ENCODE data around the gene PCNX1. TPM values are rescaled to one million over a fixed set of nuclear protein-coding genes. Genes with fewer than 3 reads are reported as not detected.

PCNX1 gene
- total RNA-seq, 1 donor from 2014 or later = 68.8 TPM

DNA sequence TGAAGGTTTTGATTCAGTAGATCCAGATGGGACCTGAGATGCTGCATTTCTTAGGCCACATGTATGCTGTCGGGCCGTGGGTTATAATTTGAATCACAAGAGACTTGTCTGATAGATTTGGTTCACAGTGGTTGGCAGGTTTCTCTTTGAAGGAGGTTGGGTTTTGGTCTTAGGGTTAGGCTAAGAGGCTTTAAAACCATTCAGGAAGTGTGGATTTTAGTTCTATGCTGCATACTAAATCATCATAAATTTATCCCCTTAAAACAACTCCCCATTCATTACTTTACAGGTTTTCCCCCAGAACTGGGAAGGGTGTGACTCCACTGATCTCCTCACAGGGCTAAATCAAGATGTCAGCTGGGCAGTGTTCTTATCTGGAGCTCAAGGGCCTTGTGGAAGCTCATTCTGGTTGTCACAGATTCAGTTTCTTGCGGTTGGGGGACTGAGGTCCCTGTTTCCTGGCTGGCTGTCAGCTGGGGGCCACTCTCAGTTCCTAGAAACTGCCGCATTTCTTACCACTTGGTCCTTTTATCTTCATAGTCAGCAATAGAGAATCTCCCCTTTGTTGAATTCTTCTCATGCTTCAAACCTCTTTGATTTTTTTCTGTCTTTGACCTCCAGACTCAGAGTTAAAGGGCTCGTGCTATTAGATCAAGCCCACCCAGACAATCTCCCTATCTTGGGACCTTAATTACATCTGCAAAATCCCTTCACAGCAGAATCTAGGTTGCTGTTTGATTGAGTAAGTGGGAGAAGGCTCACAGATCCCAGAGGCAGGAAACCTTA, 20.6 kb upstream of the PCNX1 start:
- Mint-ChIP-seq H3K4me1 (ENCODE audit: unreplicated experiment) (peaks cover 21% of the 10 kb centered on the region), H3K36me3 (ENCODE audit: low read depth, unreplicated experiment) (no peaks in the 10 kb centered on the region), H3K4me3 (ENCODE audit: unreplicated experiment) (no peak overlapping the region), H3K27me3 (ENCODE audit: unreplicated experiment) (peaks cover 1% of the 10 kb centered on the region), H3K27ac (ENCODE audit: unreplicated experiment) (no peak overlapping the region), H3K9me3 (ENCODE audit: unreplicated experiment) (no peaks in the 10 kb centered on the region)
- no peak for DNase-seq (ENCODE audit: low spot score)
- TF ChIP-seq, protein P1, sequence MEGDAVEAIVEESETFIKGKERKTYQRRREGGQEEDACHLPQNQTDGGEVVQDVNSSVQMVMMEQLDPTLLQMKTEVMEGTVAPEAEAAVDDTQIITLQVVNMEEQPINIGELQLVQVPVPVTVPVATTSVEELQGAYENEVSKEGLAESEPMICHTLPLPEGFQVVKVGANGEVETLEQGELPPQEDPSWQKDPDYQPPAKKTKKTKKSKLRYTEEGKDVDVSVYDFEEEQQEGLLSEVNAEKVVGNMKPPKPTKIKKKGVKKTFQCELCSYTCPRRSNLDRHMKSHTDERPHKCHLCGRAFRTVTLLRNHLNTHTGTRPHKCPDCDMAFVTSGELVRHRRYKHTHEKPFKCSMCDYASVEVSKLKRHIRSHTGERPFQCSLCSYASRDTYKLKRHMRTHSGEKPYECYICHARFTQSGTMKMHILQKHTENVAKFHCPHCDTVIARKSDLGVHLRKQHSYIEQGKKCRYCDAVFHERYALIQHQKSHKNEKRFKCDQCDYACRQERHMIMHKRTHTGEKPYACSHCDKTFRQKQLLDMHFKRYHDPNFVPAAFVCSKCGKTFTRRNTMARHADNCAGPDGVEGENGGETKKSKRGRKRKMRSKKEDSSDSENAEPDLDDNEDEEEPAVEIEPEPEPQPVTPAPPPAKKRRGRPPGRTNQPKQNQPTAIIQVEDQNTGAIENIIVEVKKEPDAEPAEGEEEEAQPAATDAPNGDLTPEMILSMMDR (IDR thresholded peaks at IDR 0.05; ENCODE audit: unreplicated experiment) = no peak

- DNase-seq (ENCODE audit: low spot score) = no peak
- Mint-ChIP-seq H3K4me1 (ENCODE audit: unreplicated experiment) (peaks cover 19% of the 10 kb centered on the region), H3K36me3 (ENCODE audit: low read depth, unreplicated experiment) (no peaks in the 10 kb centered on the region), H3K9me3 (ENCODE audit: unreplicated experiment) (no peaks in the 10 kb centered on the region), H3K27me3 (ENCODE audit: unreplicated experiment) (peaks cover 1% of the 10 kb centered on the region), H3K27ac (ENCODE audit: unreplicated experiment) (no peak overlapping the region), H3K4me3 (ENCODE audit: unreplicated experiment) (no peak overlapping the region)
- TF ChIP-seq, protein P1 (IDR thresholded peaks at IDR 0.05; ENCODE audit: unreplicated experiment) = no peak
Observed at GRCh38 chr14:70887207-70887681, 20.0 kb upstream of the PCNX1 start.

GRCh38 chr14:70887737-70888499, 19.3 kb upstream of the PCNX1 start:
- H3K27ac Mint-ChIP-seq (ENCODE audit: unreplicated experiment) = no peak overlapping the region
- peaks cover 3% of the 10 kb centered on the region for H3K27me3 Mint-ChIP-seq (ENCODE audit: unreplicated experiment)
- no peaks in the 10 kb centered on the region for H3K9me3 Mint-ChIP-seq (ENCODE audit: unreplicated experiment)
- DNase-seq (ENCODE audit: low spot score) = no peak
- TF ChIP-seq, protein P1 (IDR thresholded peaks at IDR 0.05; ENCODE audit: unreplicated experiment) = no peak
- no peaks in the 10 kb centered on the region for H3K36me3 Mint-ChIP-seq (ENCODE audit: low read depth, unreplicated experiment)
- H3K4me1 Mint-ChIP-seq (ENCODE audit: unreplicated experiment) = peaks cover 15% of the 10 kb centered on the region
- H3K4me3 Mint-ChIP-seq (ENCODE audit: unreplicated experiment) = no peak overlapping the region

DNA sequence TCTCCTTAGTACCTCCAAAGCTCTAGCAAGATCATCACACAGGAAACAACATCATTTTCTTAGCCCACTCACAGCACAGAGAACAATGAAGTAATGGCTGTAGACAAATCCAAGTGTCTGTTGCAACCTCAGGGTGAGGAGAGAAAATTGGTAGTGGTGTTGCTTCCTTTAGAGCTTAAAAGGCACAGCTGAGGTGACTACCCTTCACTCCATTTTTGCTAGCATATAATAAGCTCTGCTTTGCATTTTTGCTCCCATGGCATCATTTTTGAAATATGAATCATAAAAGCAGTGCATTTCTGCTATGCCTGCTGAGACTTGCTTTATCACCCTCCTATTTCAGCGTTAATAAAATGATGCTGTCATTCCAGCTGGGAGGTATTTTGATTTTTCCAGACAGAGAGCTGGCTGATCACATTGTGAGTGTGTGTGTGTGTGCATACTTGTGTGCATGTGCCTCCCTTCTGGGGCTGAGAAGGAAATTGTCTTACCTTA, 18.5 kb upstream of the PCNX1 start:
- H3K27me3 Mint-ChIP-seq (ENCODE audit: unreplicated experiment) = peaks cover 3% of the 10 kb centered on the region
- no peaks in the 10 kb centered on the region for H3K9me3 Mint-ChIP-seq (ENCODE audit: unreplicated experiment)
- no peak overlapping the region for H3K27ac Mint-ChIP-seq (ENCODE audit: unreplicated experiment)
- TF ChIP-seq, protein P1 (IDR thresholded peaks at IDR 0.05; ENCODE audit: unreplicated experiment) = no peak
- no peaks in the 10 kb centered on the region for H3K36me3 Mint-ChIP-seq (ENCODE audit: low read depth, unreplicated experiment)
- H3K4me3 Mint-ChIP-seq (ENCODE audit: unreplicated experiment) = no peak overlapping the region
- peaks cover 9% of the 10 kb centered on the region for H3K4me1 Mint-ChIP-seq (ENCODE audit: unreplicated experiment)
- DNase-seq (ENCODE audit: low spot score) = no peak
